ENCODE results near the gene TRMT10B. TPM values are rescaled to one million over a fixed set of nuclear protein-coding genes. Genes with fewer than 3 reads are reported as not detected.
A peak's percentile ranks its signal among the peaks of the same experiment; 100 is the strongest.

Gene TRMT10B
- total RNA-seq, 1 donor from 2014 or later, result 2.1 TPM

DNA sequence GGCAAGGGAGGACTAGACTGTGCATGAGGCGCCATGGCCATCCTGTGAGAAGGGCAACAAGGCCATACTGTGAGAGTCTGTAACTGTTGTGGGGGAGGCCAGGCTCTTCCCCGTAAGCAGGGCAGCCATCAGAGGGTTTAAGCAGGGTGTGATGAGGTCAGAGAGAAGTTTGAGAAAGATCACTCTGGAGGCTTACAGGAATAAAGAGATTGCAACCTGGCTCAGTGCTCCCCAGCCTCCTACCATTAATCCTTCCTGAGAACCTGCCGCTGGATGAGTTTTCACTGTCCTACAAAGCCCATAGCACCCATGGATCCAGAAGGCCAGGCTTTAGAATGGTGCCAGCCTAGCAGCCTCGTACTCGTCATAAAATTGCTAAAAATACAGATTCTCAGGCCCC, 14.4 kb upstream of the TRMT10B start:
- no peak for TF ChIP-seq CTCF (conservative IDR thresholded peaks at IDR 0.05; ENCODE audit: low read depth, low read length)
- no peak for DNase-seq (ENCODE audit: low read depth)
- H3K4me3 ChIP-seq (ENCODE audit: low read depth, low read length), result no peak overlapping the region

- DNase-seq (ENCODE audit: low read depth), result no peak
- no peak overlapping the region for H3K4me3 ChIP-seq (ENCODE audit: low read depth, low read length)
- no peak for TF ChIP-seq CTCF (conservative IDR thresholded peaks at IDR 0.05; ENCODE audit: low read depth, low read length)
Measured at GRCh38 chr9:37740128-37740527, 13.5 kb upstream of the TRMT10B start.

DNA sequence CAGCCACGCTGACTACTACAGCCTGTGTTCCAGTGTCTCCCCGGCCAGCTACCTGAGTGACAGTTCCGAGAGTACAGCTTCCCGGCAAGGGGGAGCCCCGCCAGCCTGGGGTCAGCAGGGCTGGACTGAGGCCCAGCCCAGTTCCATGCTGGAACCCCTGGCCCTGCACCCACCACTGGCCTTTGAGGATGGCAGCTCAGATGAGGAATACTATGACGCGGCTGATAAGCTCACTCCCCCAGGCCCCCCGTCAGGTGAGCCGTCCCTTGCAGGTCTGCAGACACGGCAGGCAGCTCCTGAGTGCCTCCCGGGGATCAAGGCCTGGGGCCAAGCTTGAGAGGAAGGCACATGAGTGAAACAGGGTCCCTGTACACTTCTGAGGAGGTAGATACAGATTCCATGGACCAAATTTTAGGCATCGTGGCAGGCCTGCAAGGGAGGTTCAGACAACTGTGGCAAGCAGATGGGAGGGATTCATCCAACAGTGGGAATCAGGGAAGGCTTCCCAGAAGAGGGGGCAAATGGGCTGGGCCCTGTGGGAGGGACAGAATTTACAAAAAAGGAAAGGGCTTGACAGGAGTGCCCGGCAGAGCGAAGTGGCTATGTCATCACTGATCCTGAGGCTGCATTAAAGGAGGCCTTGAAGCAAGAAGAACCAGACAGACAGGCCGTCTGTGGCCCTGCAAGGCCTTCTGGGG, 12.8 kb upstream of the TRMT10B start:
- no peak overlapping the region for H3K4me3 ChIP-seq (ENCODE audit: low read depth, low read length)
- no peak for DNase-seq (ENCODE audit: low read depth)
- no peak for TF ChIP-seq CTCF (conservative IDR thresholded peaks at IDR 0.05; ENCODE audit: low read depth, low read length)

- H3K4me3 ChIP-seq (ENCODE audit: low read depth, low read length), result no peak overlapping the region
- TF ChIP-seq CTCF (conservative IDR thresholded peaks at IDR 0.05; ENCODE audit: low read depth, low read length), result no peak
- no peak for DNase-seq (ENCODE audit: low read depth)
Measured at GRCh38 chr9:37745970-37746369, 7.6 kb upstream of the TRMT10B start.

- no peak for DNase-seq (ENCODE audit: low read depth)
- H3K4me3 ChIP-seq (ENCODE audit: low read depth, low read length), result no peak overlapping the region
- TF ChIP-seq CTCF (conservative IDR thresholded peaks at IDR 0.05; ENCODE audit: low read depth, low read length), result no peak
Measured at GRCh38 chr9:37746448-37747270, 6.9 kb upstream of the TRMT10B start.

DNA sequence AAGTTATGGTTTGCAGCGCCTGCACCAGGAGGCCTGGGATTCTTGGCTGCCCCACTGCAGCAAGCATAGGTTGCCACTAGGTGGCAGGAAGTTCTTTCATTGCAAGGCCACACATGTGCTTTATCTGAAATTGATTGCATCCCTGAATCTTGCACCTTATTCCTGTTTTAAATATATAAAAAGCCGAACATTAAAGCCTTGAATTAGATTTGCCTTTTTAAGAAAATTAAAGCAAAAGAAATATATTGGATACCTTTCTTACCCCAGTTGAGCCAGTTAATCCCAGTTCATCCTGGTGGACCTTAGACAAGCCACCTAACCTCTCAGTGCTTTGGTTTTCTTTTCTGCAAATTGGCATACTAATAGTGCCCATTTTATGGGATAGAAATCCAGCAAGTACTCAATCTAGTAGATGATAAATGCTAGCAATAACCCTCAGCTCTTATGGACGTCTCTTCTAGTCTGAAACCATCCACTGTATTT, 6.3 kb upstream of the TRMT10B start:
- peak; percentile 95 for TF ChIP-seq CTCF (conservative IDR thresholded peaks at IDR 0.05; ENCODE audit: low read depth, low read length)
- no peak for DNase-seq (ENCODE audit: low read depth)
- H3K4me3 ChIP-seq (ENCODE audit: low read depth, low read length), result no peak overlapping the region

Measured in epithelial cell of proximal tubule (primary cell).